ENCODE results near the gene PARD3B.

DNA sequence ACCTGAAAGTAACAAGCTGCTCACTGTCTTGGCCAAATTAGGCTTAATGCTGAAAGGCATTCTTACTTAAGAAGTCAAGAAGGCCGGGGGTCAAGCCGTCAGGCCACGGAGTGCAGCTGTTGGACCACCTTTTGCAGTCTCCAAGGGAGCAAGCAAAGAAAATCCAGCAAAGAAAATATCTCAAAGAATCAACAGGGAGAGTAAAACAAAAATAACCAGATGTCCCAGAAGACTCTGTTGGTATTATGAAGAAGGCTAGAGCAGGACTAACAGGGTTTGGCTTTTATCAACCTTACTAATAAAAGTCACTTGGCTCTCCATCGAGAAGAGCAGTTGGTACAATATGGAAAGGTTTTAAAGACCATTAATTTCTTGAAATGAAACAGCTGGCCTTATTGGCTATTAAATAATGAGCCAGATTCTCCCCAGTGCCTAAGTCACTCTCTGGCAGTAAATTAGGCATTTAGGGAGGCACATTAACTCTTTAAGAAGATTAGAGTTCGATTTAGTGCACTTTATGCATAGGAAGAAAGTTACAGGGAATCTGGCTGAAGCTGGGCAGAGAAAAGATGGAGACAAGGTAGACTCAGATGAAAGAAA is 1026.2 kb downstream of the PARD3B start:
- no peak for TF ChIP-seq POLR2AphosphoS5 (IDR thresholded peaks at IDR 0.05; ENCODE audit: low read depth, low read length)
- no peak for TF ChIP-seq POLR2A (IDR thresholded peaks at IDR 0.05; ENCODE audit: low read depth, low read length)
- no peak for TF ChIP-seq TAF1 (IDR thresholded peaks at IDR 0.05; ENCODE audit: low read depth, low read length)

All from GM12891 (cell line).